Glomerular visceral epithelial cell (primary cell): Measurements from ENCODE around the gene HCRTR1.

Experiments used
- DNase-seq: peaks from one replicate; pipeline ENCODE4 v3.0.0-alpha.2; 2016; ENCODE audit errors: extremely low spot score

HCRTR1 gene

GRCh38 chr1:31650161-31651088 is 32.9 kb downstream of the HCRTR1 start:
- no peak for DNase-seq

GRCh38 chr1:31651089-31651420 is 33.6 kb downstream of the HCRTR1 start:
- DNase-seq = no peak

- DNase-seq = no peak
These were observed 34.3 kb downstream of the HCRTR1 start for GRCh38 chr1:31651766-31652165.

- no peak for DNase-seq
These were observed 35.5 kb downstream of the HCRTR1 start for GRCh38 chr1:31652891-31653499.

- DNase-seq = no peak
These were observed 36.4 kb downstream of the HCRTR1 start for GRCh38 chr1:31653717-31654473.

- no peak for DNase-seq
These were observed 36.9 kb downstream of the HCRTR1 start for GRCh38 chr1:31654474-31654776.

GRCh38 chr1:31655104-31655503 is 37.6 kb downstream of the HCRTR1 start:
- DNase-seq = no peak

GRCh38 chr1:31655756-31656155 is 38.3 kb downstream of the HCRTR1 start:
- DNase-seq = no peak

GRCh38 chr1:31657020-31657804 is 39.7 kb downstream of the HCRTR1 start:
- DNase-seq = no peak

GRCh38 chr1:31657972-31658510 is 40.6 kb downstream of the HCRTR1 start:
- no peak for DNase-seq

GRCh38 chr1:31658721-31659120 is 41.2 kb downstream of the HCRTR1 start:
- peak; percentile 24 for DNase-seq

GRCh38 chr1:31659889-31660288 is 42.4 kb downstream of the HCRTR1 start:
- DNase-seq = no peak

- no peak for DNase-seq
These were observed 43.5 kb downstream of the HCRTR1 start for GRCh38 chr1:31660871-31661455.

- no peak for DNase-seq
These were observed 44.4 kb downstream of the HCRTR1 start for GRCh38 chr1:31661856-31662255.

- DNase-seq = no peak
These were observed 45.0 kb downstream of the HCRTR1 start for GRCh38 chr1:31662463-31662862.

- peak; percentile 61 for DNase-seq
These were observed 46.3 kb downstream of the HCRTR1 start for GRCh38 chr1:31663622-31664452.

GRCh38 chr1:31664528-31664927 is 47.0 kb downstream of the HCRTR1 start:
- DNase-seq = no peak

GRCh38 chr1:31665234-31665878 is 47.9 kb downstream of the HCRTR1 start:
- DNase-seq = no peak

GRCh38 chr1:31666263-31666963 is 48.9 kb downstream of the HCRTR1 start:
- peak; percentile 70 for DNase-seq
